ENCODE measurements around the gene HPGD.

DNA sequence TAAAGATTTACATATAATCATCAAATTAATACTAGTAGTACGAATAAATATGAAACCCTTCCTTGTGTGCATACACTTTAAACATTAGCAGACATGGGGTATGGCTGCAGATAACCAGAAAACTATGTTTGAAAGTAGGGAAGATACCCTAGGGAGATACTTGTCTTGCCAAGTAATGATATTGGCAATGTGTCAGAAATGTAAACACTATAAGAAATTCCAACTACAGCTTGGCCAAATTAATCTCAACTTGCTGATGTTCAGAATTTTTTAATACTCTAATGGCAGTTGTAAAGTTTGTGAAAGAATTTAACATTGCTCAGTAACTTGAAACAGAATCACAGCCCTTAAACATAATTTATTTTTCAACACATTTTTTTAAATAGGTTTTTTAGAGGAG is 27.4 kb upstream of the HPGD start:
- TF ChIP-seq TEAD4 (IDR thresholded peaks at IDR 0.05), result no peak
- no peak for TF ChIP-seq RAD21 (IDR thresholded peaks at IDR 0.05; ENCODE audit: low read depth)
- no peak for TF ChIP-seq FOXM1 (IDR thresholded peaks at IDR 0.05; ENCODE audit: borderline replicate concordance, low read depth)
- no peak for TF ChIP-seq TAF1 (IDR thresholded peaks at IDR 0.05; ENCODE audit: low read depth)
- TF ChIP-seq, protein P1, sequence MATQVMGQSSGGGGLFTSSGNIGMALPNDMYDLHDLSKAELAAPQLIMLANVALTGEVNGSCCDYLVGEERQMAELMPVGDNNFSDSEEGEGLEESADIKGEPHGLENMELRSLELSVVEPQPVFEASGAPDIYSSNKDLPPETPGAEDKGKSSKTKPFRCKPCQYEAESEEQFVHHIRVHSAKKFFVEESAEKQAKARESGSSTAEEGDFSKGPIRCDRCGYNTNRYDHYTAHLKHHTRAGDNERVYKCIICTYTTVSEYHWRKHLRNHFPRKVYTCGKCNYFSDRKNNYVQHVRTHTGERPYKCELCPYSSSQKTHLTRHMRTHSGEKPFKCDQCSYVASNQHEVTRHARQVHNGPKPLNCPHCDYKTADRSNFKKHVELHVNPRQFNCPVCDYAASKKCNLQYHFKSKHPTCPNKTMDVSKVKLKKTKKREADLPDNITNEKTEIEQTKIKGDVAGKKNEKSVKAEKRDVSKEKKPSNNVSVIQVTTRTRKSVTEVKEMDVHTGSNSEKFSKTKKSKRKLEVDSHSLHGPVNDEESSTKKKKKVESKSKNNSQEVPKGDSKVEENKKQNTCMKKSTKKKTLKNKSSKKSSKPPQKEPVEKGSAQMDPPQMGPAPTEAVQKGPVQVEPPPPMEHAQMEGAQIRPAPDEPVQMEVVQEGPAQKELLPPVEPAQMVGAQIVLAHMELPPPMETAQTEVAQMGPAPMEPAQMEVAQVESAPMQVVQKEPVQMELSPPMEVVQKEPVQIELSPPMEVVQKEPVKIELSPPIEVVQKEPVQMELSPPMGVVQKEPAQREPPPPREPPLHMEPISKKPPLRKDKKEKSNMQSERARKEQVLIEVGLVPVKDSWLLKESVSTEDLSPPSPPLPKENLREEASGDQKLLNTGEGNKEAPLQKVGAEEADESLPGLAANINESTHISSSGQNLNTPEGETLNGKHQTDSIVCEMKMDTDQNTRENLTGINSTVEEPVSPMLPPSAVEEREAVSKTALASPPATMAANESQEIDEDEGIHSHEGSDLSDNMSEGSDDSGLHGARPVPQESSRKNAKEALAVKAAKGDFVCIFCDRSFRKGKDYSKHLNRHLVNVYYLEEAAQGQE (IDR thresholded peaks at IDR 0.05; ENCODE audit: low read depth), result no peak
- TF ChIP-seq TCF12 (IDR thresholded peaks at IDR 0.05; ENCODE audit: low read depth), result no peak
